ENCODE results near the gene RETN.
A peak's percentile ranks its signal among the peaks of the same experiment; 100 is the strongest.

RETN gene

DNA sequence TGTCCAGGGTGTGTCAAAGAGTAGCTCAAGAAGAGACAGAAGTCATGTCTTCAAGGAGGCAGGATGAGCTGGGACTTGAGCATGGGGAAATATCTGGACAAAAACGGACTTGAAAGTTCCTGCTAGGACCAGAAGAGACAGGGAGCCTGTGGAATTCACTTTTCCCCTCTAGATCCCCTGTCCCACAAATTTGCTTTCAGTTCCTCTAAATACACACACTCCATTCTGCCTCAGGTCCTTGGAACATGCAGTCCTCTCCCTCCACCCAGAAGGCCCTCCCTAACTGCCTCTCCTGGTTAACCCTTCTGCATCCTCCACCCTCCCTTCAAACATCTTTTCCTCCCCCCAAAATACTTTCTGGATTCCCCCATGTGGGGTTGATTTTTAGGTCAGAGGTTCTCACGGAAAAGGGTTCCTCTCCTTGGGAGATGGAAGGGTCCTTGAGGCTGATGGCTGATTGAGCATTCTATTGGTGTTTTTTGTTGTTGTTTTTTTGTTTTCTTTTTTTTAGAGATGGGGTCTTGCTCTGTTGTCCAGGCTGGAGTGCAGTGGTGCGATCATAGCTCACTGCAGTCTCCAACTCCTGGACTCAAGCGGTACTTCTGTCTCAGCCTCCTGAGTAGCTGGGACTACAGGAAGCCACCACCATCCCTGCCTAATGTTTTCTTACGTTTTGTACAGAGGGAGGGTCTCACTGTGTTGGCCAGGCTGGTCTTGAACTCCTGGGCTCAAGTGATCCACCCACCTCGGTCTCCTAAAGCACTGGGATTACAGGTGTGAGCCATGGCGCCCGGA, 6.9 kb upstream of the RETN start:
- no peak for DNase-seq

DNA sequence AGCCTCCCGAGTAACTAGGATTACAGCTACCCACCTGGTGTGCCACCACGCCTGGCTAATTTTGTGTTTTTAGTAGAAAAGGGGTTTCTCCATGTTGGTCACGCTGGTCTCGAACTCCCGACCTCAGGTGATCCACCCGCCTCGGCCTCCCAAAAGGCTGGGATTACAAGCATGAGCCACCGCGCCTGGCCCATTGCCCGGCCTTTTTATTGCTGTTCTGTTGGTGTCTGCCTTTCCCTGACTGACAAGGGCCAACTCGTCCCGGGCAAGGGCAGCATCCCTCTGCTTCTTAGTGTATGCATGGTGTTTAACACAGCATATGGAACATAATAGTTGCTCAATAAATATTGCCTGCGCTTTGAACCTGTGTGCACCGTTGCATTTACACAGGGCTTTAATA, 6.2 kb upstream of the RETN start:
- DNase-seq, result no peak

DNA sequence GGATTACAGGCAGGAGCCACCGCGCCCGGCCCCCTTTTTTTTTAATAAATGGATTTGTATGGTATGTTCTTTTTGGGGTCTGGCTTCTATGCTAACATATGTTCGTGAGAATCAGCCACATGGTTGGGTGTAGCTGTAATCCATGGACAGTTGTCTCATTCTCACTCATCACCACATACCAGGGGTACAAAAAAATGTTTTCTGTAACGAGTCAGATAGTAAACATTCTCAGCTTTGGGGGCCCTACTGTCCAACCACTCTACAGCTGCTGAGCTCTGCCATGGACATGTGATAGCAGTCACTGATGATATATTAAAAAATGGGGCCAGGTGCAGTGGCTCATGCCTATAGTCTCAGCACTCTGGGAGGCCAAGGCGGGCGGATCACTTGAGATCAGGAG, 5.1 kb upstream of the RETN start:
- DNase-seq, result no peak

DNA sequence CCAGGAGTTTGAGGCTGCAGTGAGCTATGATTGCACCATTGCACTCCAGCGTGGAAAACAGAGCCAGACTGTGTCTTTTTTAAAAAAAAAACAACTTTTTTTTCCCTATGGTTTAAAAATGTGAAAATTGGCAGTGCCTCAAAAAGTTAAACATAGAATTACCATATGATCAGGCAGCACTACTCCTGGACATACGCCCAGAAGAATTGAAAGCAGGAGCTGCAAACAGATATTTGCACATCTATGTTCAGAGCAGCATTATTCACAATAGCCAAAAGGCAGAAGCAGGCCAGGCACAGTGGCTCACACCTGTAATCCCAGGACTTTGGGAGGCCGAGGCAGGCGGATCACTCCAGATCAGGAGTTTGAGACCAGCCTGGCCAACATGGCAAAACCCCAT, 3.8 kb upstream of the RETN start:
- no peak for DNase-seq

DNA sequence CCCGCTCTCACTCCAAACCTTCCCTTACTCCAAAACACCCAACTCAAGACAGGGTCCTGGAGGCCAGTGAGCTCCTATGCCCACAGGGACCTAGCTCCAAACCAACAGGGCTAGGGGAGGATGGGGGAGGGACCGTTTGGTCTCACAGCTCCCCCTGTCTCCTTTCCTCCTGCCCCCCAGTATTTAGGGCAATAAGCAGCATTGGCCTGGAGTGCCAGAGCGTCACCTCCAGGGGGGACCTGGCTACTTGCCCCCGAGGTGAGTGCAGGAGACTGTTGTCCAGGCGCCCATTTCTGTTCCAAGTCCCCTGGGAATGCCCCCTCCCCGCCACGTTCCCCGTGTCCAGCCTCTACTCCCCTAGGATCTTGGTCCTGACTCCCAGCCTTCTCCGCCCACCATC, 792 bp downstream of the RETN start:
- DNase-seq, result no peak

DNA sequence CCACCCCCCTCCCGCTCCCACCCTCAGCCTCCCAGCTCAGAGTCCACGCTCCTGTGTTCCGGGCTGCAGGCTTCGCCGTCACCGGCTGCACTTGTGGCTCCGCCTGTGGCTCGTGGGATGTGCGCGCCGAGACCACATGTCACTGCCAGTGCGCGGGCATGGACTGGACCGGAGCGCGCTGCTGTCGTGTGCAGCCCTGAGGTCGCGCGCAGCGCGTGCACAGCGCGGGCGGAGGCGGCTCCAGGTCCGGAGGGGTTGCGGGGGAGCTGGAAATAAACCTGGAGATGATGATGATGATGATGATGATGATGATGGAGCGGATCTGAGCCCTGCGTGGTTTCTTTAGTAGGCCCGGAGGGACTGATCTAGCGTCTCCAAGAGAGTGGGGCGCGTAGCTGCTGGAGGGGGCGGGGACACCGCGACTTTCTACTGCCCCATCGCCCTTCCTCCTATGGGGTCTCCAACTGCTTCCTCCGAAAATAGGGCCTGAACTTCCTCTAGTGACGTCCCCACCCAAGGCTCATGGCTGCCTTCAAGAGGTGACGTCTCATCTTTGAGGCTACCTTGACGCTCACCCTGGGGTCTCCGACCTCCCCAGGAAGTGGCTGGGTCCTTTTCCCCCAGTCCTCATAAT, 1.4 kb downstream of the RETN start:
- peak; percentile 46 for DNase-seq

DNA sequence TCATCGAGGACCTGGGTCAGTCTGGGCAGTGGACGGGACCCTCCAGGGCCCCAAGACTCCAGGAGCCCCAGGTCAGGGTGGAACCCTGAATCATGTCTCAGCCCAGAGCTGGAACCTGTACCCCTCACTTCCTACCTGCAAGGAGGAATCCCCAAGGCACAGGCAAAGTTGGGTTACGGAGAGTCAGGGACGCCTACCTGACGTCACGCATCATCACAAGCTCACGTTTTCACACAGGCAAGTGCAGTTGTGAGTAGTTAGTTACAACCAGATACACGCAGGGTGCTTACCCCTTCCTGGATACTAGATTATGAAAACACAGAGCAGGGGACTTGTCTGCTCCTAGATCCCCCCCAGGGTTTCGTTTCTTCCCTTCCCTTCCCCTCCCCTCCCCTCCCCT, 1.9 kb downstream of the RETN start:
- DNase-seq, result no peak

DNA sequence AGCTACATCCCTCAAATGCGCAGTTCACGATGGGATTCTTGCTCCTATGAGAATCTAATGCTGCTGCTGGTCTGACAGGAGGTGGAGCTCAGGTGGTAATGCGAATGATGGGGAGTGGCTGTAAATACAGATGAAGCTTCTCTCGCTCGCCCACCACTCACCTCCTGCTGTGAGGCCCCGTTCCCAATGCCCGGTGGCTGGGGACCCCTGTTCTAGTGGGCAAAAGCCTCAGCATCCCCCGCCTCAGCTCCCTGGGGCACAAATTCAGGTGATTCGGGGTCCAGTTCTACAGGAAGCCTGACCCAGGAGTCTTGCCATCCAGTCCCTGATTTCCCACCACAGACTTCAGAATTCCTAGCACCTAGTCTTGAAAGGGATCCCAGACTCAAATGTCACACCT, 3.7 kb downstream of the RETN start:
- no peak for DNase-seq

DNA sequence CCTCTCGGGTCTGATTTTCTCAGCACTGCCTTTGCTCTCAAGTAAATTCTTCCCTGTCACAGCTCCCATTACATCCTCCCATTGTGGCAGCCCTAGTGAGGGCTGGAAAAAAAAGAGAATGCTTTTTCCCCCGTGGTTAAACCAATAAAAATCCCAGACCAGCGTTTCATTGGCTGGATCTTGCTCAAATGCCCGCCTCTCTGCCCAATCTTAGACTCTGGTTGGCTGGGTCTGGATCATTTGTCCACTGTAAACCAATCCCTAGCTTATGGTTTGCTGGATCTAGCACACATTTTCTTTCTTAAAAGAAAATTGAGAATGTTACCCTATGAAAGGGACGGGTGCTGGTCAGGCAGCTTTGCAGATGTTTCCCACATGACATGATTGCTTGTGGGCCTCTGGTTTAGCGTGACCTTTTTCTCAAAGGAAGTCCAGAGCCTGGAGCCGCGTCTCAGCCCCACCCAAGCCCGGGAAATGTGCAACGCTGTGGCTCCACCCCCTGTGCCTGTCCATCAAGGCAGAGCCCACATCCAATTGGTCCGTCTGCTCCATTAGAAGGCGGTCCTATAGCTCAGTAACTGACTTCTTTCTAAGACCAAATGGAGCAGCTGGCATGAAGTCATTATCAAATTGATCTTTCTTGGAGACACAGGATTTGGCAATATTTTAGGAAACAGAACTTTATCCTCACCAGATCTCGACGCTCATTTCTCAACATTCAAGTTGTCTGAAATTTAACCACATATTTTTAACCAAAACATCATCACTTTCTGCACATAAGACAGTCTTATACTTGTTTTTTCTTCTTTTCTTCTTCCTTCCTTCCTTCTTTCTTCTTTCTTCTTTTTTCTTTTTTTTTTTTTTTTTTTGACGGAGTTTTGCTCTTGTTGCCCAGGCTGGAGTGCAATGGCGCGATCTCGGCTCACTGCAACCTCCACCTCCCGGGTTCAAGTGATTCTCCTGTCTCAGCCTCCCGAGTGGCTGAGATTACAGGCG, 5.5 kb downstream of the RETN start:
- DNase-seq, result peak; percentile 63

DNA sequence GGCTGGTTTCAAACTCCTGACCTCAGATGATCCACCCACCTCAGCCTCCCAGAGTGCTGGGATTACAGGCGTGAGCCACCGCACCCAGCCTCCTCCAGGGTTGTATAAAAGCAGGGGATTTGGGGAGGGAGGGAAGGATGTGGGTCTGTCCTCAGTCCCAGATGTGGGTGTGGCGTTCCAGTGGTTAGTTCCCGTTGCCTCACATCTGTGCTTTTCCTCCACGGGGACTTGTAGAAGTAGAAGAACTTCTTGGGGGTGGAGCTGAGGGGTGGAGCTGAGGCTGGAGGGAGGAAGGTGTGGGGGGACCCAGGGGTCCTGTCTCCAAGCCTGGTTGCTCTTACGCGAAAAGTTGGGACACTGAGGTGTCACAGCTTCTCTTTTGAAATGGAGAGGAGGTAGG, 7.5 kb downstream of the RETN start:
- no peak for DNase-seq

DNA sequence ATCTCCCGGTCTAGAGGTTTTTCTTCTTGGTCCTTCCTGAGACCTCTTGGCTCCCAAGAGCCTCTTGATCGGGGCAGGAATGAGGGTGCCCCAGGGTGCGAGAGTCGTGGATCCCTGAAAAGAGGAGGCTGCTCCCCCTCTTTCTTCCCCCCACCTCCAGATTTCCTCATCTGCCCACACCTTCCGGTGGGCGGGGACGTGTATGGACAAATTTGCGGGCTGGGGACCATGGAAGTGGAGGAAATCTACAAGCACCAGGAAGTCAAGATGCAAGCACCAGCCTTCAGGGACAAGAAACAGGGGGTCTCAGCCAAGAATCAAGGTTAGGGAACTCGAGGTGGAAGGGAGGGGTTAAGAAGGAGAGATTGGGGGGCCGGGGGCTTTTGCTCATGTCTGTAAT, 8.0 kb downstream of the RETN start, which contains the start of gene MCEMP1:
MCEMP1 (plus strand) TSS at position 237 of the 400 bp plus-strand sequence; CDS start at position 268, 31 bp downstream.
- no peak for DNase-seq

DNA sequence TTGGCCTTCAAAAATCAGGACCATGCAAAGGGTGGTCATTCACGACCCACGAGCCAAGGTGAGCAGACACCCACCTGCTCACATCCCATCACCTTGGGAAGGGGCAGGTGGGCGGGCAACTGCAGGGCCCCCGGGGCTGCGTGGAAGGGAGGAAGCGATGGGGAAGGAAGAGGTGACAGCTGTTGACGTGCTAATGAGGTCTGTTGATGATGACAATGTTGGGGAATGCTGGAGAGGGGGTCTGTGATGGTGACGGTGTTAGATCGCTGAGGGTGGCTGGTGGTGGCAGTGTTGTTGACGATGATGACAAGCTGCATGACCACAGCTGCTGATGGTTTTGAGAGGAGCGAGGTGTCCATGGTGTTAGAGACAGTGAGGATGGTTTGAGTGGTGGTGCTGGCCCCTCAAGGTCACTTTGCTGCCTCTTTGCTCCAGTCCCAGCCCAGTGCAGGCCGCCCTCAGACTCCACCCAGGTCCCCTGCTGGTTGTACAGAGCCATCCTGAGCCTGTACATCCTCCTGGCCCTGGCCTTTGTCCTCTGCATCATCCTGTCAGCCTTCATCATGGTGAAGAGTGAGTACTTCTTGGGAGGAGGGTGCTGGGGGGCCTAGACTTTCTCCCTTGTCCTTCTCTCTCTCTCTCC, 8.9 kb downstream of the RETN start:
- DNase-seq, result no peak

DNA sequence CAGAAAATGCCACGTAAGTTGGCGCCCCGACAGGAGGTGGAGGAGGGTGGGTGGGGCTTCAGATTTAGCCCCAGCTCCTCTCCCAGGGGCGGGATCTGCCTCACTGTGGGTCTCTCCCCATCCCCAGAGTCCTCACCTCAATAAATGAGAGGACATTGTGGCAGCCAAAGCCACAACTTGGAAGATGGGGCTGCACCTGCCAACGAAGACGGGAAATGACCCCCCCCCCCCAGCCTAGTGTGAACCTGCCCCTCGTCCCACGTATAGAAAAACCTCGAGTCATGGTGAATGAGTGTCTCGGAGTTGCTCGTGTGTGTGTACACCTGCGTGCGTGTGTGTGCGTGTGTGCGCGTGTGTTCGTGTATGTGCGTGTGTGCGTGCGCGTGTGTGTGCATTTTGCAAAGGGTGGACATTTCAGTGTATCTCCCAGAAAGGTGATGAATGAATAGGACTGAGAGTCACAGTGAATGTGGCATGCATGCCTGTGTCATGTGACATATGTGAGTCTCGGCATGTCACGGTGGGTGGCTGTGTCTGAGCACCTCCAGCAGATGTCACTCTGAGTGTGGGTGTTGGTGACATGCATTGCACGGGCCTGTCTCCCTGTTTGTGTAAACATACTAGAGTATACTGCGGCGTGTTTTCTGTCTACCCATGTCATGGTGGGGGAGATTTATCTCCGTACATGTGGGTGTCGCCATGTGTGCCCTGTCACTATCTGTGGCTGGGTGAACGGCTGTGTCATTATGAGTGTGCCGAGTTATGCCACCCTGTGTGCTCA, 10.3 kb downstream of the RETN start:
- peak; percentile 77 for DNase-seq

DNA sequence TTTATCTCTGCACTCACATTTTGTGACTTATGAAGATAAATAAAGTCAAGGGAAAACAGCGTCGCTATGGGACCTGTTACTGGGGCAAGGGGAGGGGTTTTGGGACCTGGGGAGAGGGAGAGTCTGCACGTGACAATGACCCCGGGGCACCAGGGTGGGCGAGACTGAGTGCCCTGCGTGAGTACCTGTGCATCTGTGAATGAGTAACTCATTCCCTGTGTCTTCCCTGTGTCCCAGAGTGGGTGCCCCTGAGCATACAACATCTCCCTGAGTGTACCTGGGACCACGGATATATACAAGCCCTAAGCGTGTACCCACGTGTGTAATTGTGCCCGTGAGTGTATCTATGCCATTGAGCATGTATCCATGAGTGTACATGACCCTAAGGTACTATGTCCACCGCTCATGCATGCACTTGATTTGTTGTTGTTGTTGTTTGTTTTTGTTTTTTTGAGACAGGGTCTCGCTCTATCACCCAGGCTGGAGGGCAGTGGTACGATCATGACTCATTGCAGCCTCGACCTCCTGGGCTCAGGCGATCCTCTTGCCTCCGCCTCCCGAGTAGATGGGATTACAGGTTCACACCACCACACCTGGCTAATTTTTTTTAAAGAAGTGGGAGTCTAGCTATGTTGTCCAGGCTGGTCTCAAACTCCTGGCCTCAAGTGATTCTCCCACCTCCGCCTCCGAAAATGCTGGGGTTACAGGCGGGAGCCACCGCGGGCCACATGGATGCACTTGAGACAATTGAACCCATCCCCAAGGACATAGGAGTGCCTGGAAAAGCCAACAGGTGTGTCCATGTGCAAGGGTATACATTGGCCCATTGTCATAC, 11.1 kb downstream of the RETN start:
- DNase-seq, result no peak

DNA sequence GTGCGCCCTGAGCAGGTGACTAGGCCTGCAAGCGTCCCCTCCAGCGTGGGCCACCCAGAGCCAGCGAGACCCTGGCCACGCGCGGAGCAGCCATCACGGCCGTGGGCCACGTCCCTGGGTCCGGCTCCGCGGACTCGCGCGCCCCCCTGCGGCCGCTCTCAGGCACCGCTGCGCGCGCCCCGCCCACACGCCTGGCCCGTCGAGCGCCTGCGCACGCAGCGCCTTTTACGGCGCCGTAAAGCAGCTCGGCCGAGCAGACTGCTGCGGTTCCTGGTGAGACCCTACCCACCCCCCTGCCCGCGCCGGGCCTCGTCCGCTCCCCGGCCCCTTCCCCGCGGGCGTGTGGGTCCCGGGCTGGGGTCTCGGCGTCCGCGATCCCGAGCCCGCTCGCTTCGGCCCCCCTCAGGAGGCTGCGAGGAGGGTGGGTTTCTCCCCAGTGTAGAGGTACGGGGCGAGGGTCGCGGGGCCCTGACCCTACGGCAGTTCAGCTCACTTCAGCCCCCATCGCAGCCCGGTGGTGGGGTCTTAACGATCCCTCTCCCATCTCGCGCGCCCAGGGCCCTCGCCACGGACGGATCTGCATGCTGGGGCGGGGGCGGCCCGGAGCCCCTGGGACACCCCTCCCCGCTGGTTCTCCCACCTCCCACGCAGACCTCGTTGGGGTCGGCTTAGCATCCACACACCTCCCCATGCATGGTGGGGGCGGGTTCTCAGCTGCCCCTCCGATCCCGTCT, 11.9 kb downstream of the RETN start, which contains the start of gene TRAPPC5:
TRAPPC5 (plus strand) TSS at position 228 of the 734 bp plus-strand sequence. CDS start 1,421 bp downstream, outside the sequence.
- DNase-seq, result peak; percentile 89

DNA sequence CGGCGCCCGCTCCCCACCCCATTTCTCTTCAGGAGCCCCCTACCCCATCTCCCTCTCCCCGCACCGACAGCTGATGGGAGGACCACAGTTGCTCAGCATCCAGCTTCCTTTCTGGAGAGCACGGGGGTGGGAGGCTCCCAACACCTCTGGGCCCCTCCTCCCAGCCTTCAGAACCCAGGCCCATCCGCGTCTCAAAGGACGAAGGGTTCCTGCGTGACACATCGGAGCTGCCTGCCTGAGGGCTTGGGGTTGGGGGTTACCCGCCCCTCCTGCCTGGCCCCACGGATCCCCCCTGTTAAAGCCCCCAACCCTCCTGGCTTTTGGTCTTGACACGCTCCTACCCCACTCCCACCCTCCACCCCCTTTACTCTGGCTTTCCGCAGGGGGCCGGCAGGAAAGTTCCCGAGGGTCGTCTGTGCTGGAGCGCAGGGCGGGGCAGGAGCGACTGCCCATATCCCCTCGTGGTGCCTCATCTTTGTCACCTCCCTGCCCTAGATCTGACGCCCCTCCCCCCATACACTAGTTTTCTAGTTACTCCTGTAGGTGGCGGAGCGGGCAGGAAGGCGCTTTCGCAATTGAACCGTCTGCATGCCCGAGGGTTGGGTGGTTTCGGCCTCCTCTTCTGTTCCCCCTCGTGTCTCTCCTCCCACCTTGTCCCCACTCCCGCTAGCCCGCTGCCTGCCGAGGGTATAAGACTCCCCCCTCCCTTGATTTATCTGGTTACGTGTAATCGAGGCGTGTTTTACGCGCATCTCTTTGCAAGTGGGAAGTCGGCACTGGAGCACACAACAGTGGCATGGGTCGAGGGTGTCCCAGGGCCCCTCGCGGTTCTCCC, 12.7 kb downstream of the RETN start:
- DNase-seq, result peak; percentile 94

DNA sequence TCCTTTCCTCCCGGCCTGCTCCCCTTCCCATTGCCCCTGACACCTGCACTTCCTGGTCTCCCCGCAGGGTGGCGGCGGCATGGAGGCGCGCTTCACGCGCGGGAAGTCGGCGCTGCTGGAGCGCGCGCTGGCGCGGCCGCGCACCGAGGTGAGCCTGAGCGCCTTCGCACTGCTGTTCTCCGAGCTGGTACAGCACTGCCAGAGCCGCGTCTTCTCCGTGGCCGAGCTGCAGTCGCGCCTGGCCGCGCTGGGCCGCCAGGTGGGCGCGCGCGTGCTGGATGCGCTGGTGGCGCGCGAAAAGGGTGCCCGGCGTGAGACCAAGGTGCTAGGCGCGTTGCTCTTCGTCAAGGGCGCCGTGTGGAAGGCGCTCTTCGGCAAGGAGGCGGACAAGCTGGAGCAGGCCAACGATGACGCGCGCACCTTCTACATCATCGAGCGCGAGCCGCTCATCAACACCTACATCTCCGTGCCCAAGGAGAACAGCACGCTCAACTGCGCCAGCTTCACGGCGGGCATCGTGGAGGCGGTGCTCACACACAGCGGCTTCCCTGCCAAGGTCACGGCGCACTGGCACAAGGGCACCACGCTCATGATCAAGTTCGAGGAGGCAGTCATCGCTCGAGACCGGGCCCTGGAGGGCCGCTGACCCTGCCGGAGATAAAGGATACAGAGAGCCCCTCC, 13.5 kb downstream of the RETN start:
- no peak for DNase-seq

Measured in stimulated activated CD4-positive, alpha-beta T cell treated with anti-CD3 and anti-CD28 coated beads, Interleukin-15, amount 100 ng/mL, for 24 hours (primary cell).